HG03097 (cell line): Measurements from ENCODE around the gene TRIP12.
"Not testable (repeated sequence)": the region's sequence is repeated elsewhere in the genome, so short reads cannot be mapped to it uniquely, and the experiment has no call there.

ENCODE experiments used
- ATAC-seq: cut with Tn5 transposase; IDR thresholded peaks from one replicate; pipeline ENCODE4 v1.9.1; 2021; ENCODE audit not compliant: unreplicated experiment, low FRiP score

The TRIP12 gene

DNA sequence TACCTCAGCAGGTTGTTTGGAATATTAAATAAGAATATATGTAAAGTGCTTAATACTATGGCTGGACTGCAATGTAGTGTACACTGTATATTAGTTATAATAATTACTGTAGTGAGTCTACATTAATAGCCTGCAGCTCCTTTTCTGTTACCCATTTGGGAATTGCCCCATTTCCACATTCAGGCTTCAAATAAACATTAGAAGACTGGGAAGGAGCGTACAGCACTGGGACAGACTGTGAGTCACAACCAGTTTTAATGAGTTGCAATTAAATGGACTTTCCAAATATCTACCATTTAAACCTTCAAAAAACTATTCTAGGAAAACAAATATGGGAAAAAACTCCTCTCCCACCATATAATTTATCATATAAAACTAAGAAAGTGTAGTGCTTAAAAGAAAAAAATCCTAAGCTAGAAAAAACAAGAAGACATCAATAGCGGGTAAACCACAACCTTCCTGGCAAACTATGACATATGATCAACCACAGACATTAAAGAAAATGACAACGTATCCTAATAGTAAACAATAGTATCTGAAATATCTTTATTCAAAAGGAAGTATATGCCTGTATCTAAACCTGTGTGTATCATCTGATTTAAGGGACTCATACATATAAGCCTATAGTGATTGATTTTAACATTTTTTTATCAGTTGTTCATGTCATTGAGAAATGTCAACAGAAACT lies 86.1 kb downstream of the TRIP12 start:
- no peak for ATAC-seq

DNA sequence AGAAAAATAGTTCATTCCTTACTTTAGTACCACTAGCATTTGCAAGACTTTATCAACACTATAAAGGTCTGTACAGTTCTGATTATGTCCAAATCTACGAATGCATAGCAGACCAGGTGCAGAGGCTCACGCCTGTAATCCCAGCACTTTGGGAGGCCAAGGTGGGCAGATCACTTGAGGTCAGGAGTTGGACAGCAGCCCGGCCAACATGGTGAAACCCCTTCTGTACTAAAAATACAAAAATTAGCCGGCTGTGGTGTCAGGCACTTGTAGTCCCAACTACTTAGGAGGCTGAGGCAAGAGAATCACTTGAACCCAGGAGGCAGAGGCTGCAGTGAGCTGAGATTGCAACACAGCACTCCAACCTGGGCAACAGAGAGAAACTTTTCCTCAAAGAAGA lies 87.4 kb downstream of the TRIP12 start:
- not testable (repeated sequence) for ATAC-seq

DNA sequence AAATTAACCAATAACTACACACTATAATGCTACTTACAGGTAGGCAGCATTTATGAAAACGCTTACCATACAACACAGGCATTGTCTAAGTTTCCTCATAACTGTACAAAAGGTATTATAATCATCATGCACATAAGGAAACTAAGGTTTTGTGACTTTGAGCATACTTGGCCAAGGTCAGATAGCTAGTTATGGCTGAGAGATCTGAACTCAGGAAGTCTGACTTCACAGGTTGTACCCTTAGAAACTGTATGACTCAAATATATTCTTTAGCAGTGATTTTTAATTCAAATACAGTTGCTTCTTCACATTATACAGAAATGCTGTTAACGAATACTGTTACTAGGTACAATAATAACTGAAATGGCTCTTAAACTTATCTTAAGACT lies 89.3 kb downstream of the TRIP12 start:
- no peak for ATAC-seq

DNA sequence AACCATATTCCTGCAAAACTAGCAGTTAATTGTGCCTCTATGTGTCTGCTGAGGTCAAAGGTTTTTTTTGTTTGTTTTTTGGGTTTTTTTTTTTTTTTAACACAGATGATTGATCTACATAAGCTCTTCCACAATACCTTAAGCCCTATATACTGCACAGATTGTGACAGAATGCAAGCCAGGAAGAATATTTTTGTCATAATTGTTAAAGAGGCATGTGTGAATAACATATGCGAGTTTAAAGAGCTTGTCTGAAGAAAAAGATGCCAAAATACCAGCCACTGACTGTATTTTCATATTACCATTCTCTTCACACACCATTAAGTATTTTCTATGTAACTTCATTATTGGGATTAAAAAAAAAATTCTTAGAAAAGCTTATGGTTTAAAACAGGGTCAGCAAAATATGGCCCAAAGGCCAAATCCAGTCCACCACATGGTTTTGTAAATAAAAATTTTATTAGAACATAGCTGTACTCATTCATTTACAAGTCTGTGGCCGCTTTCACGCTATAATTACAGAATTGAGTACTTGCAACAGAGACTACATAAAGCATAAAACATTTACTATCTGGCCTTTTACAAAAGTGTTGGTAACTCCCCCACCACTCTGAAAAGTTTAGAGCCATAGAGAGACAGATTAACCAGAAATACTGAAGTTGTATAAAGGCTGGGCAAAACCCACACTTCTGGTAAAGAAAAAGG lies 89.9 kb downstream of the TRIP12 start:
- ATAC-seq, result no peak

DNA sequence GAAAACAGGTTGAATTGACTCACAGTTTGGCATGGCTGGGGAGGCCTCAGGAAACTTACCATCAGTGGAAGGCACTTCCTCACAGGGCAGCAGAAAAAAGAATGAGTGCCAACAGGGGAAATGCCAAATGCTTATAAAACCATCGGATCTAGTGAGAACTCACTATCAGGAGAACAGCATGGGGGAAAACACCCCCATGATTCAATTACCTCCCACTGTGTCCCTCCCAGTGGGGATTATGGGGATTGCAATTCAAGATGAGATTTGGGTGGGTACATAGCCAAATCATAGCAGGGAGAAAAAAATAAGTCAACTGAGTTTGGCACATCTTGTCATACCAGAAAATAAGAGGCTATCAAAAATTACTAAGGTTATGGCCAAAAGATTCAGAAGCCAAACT lies 96.3 kb downstream of the TRIP12 start:
- no peak for ATAC-seq

DNA sequence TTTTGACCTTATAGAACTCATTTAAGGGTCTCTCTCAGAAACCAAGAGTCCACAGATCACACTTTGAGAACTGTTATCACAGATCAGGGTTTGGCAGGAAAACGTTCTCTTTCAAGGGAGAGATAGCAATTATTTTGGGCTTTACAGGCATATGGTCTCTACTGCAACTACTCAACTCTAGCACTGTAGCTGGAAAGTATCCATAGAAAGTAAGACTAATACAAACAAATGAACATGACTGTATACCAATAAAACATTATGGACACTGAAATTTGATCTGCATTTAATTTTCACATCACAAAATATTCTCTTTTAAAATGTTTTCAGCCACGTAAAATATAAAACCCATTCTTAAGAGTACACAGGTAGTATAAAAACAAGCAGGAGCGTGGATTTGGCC lies 100.5 kb downstream of the TRIP12 start:
- ATAC-seq, result no peak

DNA sequence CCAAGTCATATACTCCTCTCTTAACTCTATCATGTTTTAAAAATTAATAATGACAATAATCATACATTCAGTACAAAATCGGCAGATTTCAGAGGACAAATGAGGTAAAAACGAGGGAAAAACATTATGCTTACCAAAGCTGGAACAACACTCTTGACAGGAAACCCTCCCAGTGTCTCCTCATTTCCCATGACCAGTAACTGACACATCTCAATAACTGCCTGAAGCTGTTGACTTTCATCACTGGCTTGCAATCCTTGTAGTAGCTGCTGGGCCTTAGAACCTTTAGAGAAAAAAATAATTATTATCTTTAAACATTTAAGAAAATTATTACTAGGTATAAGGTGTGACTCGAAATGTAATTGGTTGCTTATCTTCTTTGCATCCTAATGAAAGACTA lies 103.6 kb downstream of the TRIP12 start:
- ATAC-seq, result no peak

DNA sequence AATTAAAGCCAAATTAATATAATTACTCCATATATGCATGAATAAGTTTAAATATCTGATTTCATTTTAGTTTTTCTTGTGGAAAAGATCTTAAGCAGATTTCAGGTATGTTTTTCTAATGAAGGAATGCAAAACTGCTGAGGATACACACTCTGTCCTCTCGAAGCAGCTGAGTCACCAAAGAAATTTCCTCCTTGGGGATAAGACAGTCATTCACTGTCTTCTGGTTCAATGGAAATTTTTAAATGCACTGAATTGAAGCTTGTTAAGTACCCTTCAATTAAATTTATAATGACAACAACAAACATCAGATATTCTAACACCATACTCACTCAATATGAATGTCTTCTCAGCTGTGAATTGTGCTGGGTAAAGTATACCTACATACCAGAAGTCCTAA lies 106.0 kb downstream of the TRIP12 start:
- ATAC-seq, result no peak

DNA sequence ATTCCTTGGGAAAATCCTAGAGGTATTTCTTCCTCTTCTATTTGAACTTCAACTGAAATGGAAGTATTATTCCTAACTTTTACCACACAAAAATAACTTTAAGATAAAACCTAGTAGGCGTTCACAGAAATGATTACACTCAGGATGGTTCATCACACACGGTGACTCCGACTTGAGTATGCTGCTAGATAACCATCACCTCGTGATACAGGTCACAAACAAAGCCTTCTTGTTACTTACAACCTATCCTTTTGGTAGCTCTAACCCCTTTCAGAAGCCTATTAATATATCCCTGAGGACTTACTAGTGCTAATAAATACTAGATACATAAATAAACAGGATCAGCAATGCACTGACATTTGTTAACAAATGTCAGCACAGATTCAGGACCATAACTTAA lies 106.5 kb downstream of the TRIP12 start:
- no peak for ATAC-seq

DNA sequence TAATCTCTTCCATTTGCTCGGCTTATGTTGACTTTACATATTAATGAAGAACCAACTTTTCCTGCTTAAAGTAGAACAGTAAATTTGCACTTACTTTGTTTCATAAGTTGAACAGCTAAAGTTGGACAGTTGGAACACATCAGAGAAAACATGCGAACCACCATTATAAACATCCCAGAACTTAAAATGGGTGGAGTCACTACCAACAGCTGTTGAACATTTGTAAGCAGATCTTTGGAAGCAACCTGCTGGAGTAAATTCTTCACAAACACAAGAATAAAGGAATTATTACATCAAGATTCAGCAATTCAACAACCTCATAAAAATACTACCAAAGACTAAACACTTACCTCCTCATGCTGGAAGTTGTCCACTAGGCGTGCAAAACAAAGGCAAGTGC lies 111.0 kb downstream of the TRIP12 start:
- ATAC-seq, result no peak

DNA sequence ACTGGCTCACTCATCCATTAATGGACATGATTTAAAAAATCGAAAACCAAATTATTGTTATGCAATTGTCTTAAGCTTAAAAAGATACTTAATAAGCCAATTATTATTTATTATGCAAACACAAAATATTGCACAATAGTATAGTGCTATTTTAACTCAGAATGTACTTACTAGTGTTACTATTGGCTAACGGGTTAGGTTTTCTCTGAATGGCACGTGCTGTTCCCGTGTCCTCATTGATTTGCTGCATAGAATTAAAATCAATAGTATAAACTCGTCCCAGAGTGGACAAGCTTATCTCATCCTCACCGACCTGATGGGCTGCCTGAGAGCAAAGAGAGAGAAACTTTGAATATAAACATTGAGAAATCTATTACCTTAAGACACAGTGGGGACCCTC lies 116.2 kb downstream of the TRIP12 start:
- ATAC-seq, result no peak

DNA sequence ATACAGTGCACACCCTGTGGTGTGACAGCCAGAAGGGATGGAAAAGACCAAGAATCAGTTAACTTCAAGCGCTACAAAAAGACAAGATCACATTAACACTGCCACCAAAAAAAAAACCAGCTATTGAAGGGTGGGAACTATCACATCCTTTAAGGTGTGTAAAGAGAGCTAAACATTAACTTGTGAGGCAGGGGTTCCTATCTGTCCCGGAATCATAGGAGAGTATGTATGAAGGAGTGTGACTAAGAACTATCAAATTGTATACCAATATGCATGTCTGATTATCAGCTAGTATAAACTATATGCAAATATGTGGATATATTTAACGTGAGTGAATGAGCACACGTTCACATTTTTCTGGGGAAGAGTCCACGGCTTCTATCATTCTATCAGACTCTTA lies 119.0 kb downstream of the TRIP12 start:
- ATAC-seq, result no peak

DNA sequence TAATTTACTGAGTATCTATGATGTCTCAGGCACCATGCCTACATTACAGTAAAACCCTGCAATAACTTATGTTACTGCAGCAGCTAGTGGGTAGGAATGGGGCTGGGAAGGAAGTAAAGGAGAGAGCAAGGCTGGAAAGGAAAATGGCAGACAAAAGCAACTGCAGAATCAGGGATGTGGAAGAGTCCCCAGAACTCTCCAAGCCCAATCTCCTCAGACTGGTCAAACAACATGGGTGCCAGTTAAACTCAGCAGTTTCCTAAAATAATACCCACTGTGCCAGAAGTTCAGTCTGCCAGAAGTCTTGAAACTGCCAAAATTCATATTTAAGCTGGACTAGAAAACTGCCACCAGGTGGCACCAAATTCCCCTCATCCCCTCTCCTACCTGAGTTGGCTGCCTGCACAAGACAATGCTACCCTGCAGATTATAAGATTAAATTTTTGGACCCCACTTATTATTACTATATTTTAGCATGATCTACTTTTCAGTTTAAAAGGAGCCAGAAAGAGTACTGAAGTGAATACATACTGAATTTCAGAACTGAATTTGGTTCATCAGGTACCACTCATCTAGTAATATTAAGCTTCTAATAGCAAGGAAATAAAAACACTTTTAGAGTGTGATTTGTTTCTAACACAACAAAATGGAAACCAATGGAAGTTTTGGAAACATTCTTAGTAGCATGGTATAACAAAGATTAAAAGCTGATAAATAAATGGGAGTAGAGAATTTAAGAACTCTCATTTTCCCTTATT lies 120.6 kb downstream of the TRIP12 start:
- ATAC-seq, result no peak

DNA sequence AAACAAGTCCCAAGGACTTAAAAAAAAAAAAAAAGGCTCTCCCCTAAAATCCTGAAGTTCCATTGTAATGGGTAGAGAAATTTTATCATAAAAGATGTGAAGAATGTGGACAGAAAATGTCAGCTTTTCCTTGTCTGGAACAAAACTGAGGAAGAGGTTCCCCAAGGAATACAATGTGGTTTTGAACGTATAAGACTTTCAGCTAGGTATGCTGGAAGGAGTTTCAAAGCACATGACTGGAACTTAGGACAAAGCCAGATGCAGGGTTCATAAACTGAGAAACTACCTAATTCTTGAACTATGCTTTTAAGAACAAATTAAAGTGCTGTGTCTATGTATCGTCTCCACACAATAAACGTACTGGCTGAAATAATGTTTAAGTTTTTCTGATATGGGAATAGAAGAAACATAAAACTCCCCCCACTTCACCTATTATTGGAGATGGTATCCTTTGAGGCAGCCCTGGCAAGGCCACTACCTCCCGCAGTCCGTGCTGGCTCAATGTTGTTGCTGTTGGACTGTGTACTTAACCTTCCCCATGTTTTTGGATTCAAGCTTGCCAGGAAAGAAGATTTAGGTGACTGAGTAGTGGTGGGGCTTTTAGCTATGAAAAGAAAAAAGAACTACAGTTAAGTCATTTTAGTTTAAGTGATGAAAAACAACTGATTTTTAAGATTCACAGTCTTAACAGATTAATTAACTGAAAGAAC lies 123.2 kb downstream of the TRIP12 start:
- no peak for ATAC-seq

DNA sequence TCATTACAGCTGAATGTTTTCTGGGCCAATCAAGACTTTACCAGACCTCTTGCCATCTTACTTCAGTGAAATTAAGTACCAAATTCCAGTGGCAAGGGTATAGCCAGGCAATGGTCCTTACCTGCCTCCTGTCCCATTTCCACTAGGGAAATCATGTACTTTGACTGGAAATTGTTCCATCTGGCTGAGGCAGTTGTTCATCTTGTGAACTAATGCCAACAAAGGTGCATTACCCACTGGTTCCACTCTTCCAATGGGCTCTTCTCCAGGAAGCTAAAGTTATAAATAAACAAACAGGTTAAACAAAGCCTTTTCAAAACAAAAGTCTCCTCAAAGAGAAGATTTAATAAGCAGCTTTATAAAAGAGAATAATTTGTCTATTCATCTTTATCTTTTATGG lies 126.8 kb downstream of the TRIP12 start:
- no peak for ATAC-seq

DNA sequence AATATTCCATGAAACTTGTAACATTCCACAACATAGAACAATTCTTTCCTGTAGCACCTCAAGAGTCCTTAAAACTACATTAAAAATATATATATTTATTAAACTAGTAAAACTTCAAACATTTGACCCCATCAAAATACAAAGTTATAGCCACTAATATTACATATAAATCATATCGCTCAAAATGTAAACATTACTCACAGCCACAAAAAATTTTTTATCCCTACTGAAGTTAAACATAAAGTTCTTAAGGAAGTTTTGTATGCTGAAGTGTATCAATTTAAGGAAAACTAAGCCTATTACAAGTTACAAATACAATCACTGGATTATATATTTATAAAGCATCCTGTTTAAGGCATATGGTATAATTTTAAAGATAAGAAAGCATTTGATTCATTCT lies 127.2 kb downstream of the TRIP12 start:
- no peak for ATAC-seq

DNA sequence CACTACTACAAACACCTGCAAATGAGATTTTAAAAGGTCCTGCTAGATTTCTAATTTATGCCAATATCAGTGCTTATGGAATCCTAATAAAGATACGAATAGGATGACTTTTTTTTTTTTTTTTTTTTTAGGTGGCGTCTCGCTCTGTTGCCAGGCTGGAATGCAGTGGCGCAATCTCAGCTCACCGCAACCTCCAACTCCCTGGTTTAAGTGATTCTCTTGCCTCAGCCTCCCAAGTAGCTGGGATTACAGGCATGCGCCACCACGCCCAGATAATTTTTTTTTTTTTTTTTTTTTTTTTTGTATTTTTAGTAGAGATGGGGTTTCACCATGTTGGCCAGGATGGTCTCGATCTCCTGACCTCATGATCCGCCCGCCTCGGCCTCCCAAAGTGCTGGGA lies 135.5 kb downstream of the TRIP12 start:
- ATAC-seq, result not testable (repeated sequence)

DNA sequence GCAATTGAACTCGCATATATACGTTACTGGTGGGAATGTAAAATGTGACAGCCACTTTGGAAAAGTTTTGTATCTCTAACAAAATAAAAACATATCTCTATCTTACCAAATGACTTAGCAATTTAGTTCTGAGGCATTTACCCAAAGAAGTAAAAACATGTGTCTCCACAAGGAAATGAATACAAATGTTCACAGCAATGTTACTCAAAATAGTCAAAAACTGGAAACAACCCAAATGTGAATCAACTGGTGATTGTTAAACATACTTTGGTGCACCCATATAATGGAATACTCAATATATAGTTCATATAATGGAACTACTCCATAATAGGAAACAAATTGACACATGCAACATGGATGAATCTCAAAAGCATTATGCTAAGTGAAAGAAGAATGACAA lies 137.0 kb downstream of the TRIP12 start:
- ATAC-seq, result no peak

DNA sequence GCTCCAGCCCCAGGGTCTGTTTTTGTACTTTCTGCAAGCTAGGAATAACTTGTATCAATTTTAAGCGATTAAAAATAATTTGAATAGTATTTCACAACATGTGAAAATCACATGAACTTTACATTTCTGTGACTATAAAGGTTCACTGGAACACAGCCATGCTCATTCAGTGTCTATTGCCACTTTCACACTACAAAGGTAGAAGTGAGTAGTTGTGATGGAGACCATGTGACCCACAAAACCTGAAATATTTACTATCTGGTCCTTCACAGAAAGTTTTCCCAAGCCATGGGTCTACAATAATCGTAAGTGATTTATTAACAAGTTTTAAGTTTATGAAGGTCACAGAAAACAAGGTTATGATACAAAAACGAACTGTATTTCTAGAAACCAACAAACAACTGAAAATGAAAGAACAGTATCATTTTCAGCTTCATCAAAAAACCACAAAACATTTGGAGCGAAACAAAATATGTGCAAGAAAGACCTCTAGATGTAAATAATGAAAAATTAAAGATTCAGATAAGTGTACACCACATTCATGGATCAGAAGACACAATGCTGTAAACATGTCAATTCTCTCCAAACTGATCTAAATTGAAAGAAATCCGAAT lies 138.6 kb downstream of the TRIP12 start:
- no peak for ATAC-seq

DNA sequence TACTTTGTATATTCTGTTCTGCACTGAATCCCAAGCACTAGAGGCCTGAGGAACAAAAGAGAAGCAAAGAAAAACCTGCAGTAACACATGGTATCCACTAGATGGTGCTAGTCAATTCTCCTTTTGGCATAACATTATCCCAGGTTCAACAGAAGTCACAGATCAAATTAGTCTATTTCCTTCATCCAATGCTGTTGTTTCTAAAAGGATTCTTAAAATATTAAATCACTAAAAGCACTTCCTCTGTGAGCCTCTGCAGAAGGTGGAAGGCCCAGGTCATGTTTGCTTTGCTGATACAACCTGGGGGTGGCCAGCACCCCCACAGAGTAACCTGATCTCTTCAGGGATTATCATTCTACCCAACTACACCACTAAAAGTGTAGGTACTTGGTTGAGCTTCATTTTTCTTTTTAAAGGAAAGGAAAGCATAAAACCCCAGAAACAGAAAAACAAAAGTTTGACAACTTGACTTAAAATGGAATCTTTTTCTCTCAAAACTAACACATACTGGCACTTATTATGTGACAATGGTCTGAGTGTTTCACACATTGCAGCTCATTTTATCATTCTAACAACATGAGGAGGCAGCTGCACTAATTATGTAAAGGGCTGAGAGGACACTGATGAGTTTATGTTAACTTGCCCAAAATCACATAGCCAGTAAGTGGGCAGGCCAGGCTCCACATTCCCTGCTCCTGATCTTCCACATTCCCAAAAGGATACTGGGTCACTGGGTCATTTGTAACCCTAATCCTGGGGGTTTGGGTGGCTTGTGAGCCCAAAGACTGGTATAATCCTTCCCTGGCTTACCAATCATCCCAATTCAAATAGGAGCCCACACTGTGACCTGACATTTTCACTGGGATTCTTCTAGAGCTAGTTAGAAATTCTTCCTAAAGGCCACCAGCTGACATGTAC lies 140.7 kb downstream of the TRIP12 start:
- no peak for ATAC-seq
